WTC11 (cell line): Measurements from ENCODE around the gene ZFYVE28. TPM values are rescaled to one million over a fixed set of nuclear protein-coding genes. Genes with fewer than 3 reads are reported as not detected.

Experiments
- ATAC-seq: fragments of 200-7000 bp; cut with Tn5 transposase; 2 replicates; pipeline ENCODE4 v1.10.0; 2021; ENCODE audit warnings: mild to moderate bottlenecking, moderate library complexity
- CTCF ChIA-PET: fragments of 300-600 bp; sonication (Branson Sonifier 250); formaldehyde crosslinking; loops from one replicate; lab custom pipeline; 2021; ENCODE audit warnings: antibody characterized with exemption; lab: Charles Lee
- POLR2A ChIA-PET: fragments of 350-600 bp; sonication (Branson Sonifier 250); formaldehyde crosslinking; loops from one replicate; lab custom pipeline; 2021; ENCODE audit warnings: antibody characterized with exemption; lab: Charles Lee
- DNase-seq: peaks from one replicate; pipeline ENCODE4 v3.0.0; 2021; ENCODE audit warnings: low spot score
- H3K27ac Mint-ChIP-seq: 2 replicates; pipeline ENCODE4 v1.8.0; 2021; ENCODE audit warnings: mixed read lengths
- H3K27me3 Mint-ChIP-seq: 2 replicates; pipeline ENCODE4 v1.8.0; 2021; ENCODE audit warnings: low read depth, mild to moderate bottlenecking, moderate library complexity, mixed read lengths
- H3K36me3 Mint-ChIP-seq: 2 replicates; pipeline ENCODE4 v1.8.0; 2021; ENCODE audit warnings: mixed read lengths
- H3K4me1 Mint-ChIP-seq: 2 replicates; pipeline ENCODE4 v1.8.0; 2022; ENCODE audit warnings: mixed read lengths
- H3K4me3 Mint-ChIP-seq: 2 replicates; pipeline ENCODE4 v1.8.0; 2021; ENCODE audit warnings: mild to moderate bottlenecking, moderate library complexity, mixed read lengths
- H3K9me3 Mint-ChIP-seq: 2 replicates; pipeline ENCODE4 v1.8.0; 2021; ENCODE audit warnings: mixed read lengths
- AFF4 ChIP-seq: sonication (generic); formaldehyde crosslinking; IDR thresholded peaks from 2 replicates; pipeline ENCODE4 v1.8.1; 2023; ENCODE audit warnings: mild to moderate bottlenecking, missing genetic modification reagents, borderline replicate concordance
- ATF3 ChIP-seq: sonication (generic); formaldehyde crosslinking; conservative IDR thresholded peaks from 2 replicates; pipeline ENCODE4 v1.8.1; 2022; ENCODE audit warnings: mild to moderate bottlenecking, missing genetic modification reagents
- ETV6 ChIP-seq: sonication (generic); formaldehyde crosslinking; IDR thresholded peaks from 2 replicates; pipeline ENCODE4 v1.8.1; 2022; ENCODE audit warnings: mild to moderate bottlenecking, missing genetic modification reagents
- GABPB1 ChIP-seq: sonication (generic); formaldehyde crosslinking; IDR thresholded peaks from 2 replicates; pipeline ENCODE4 v1.8.1; 2023; ENCODE audit warnings: mild to moderate bottlenecking, missing genetic modification reagents
- GTF2I ChIP-seq: fragments of 250-450 bp; sonication (Bioruptor Pico); conservative IDR thresholded peaks from 2 replicates; pipeline ENCODE4 v1.4.0; 2021; ENCODE audit warnings: mild to moderate bottlenecking
- IRF2 ChIP-seq: sonication (generic); formaldehyde crosslinking; IDR thresholded peaks from 2 replicates; pipeline ENCODE4 v1.8.0; 2022; ENCODE audit warnings: low read depth, missing genetic modification reagents, borderline replicate concordance
- MYBL2 ChIP-seq: sonication (generic); formaldehyde crosslinking; IDR thresholded peaks from 2 replicates; pipeline ENCODE4 v1.8.1; 2023; ENCODE audit warnings: mild to moderate bottlenecking, moderate library complexity, missing genetic modification reagents
- PRDM15 ChIP-seq: sonication (generic); formaldehyde crosslinking; IDR thresholded peaks from 2 replicates; pipeline ENCODE4 v1.8.0; 2022; ENCODE audit warnings: missing genetic modification reagents
- SOX15 ChIP-seq: fragments of 250-450 bp; sonication (Bioruptor Pico); IDR thresholded peaks from 2 replicates; pipeline ENCODE4 v1.9.0; 2021; ENCODE audit warnings: mild to moderate bottlenecking
- TEAD1 ChIP-seq: sonication (generic); formaldehyde crosslinking; IDR thresholded peaks from 2 replicates; pipeline ENCODE4 v1.8.0; 2022; ENCODE audit warnings: mild to moderate bottlenecking, missing genetic modification reagents
- ZNF512 ChIP-seq: sonication (generic); formaldehyde crosslinking; IDR thresholded peaks from 2 replicates; pipeline ENCODE4 v1.8.1; 2022; ENCODE audit warnings: missing genetic modification reagents, borderline replicate concordance
- ZNF532 ChIP-seq: fragments of 250-450 bp; sonication (Bioruptor Pico); IDR thresholded peaks from 2 replicates; pipeline ENCODE4 v1.9.0; 2021; ENCODE audit warnings: mild to moderate bottlenecking, borderline replicate concordance
- ZNF671 ChIP-seq: fragments of 250-450 bp; sonication (Bioruptor Pico); IDR thresholded peaks from 2 replicates; pipeline ENCODE4 v1.8.0; 2021; ENCODE audit warnings: mild to moderate bottlenecking
- total RNA-seq: library from RNA; stranded (reverse); gene quantifications from 3 replicates; pipeline ENCODE4 v1.2.3, GENCODE V29; 2021

The ZFYVE28 gene
- total RNA-seq, 1 experiment from 2014 or later, result 7.8 TPM

GRCh38 chr4:2330091-2331042, 88.1 kb downstream of the ZFYVE28 start:
- no peak overlapping the region for H3K4me3 Mint-ChIP-seq
- DNase-seq, result no peak

More at GRCh38 chr4:2330091-2331042, 88.1 kb downstream of the ZFYVE28 start:
- Mint-ChIP-seq H3K27ac (no peak overlapping the region), H3K9me3 (peaks cover 15% of the 10 kb centered on the region), H3K27me3 (no peaks in the 10 kb centered on the region; the same call in 1 of the 2 replicates), H3K4me1 (no peaks in the 10 kb centered on the region), H3K36me3 (peaks cover 9% of the 10 kb centered on the region)
- peak; percentile 16; the same call in 1 of the 2 replicates for ATAC-seq
- TF ChIP-seq IRF2 (CRISPR knock-in tag), result no peak
- no peak for TF ChIP-seq PRDM15
- TF ChIP-seq ZNF512 (CRISPR knock-in tag), result no peak
- no peak for TF ChIP-seq ZNF671 (CRISPR knock-in tag)
- no peak for TF ChIP-seq TEAD1
- no peak for TF ChIP-seq GTF2I (CRISPR knock-in tag)
- no peak for TF ChIP-seq GABPB1 (CRISPR knock-in tag)
- TF ChIP-seq MYBL2, result no peak
- no peak for TF ChIP-seq SOX15
- no peak for TF ChIP-seq AFF4 (CRISPR knock-in tag)
- no peak for TF ChIP-seq ZNF532
- no peak for TF ChIP-seq ATF3
- no peak for TF ChIP-seq ETV6
- POLR2A ChIA-PET, result no interaction called here
- CTCF ChIA-PET, result no interaction called here
